Muscle of leg (tissue), 11 donors: ENCODE data around the gene NLRP1. TPM values are rescaled to one million over a fixed set of nuclear protein-coding genes. Genes with fewer than 3 reads are reported as not detected.

Experiments
- DNase-seq: peaks from one replicate; pipeline ENCODE4 v3.0.0; 2013
- H3K27ac ChIP-seq: one replicate; pipeline ENCODE4 v1.5.1; 2013; ENCODE audit warnings: mild to moderate bottlenecking, low read length, control low read depth
- H3K27me3 ChIP-seq: one replicate; pipeline ENCODE4 v1.6.1; 2013; ENCODE audit warnings: low read length; ENCODE audit not compliant: control insufficient read depth, insufficient read depth
- H3K36me3 ChIP-seq: one replicate; pipeline ENCODE4 v1.6.1; 2013; ENCODE audit warnings: low read length; ENCODE audit not compliant: control insufficient read depth, insufficient read depth
- H3K4me1 ChIP-seq: one replicate; pipeline ENCODE4 v1.6.1; 2013; ENCODE audit warnings: low read length; ENCODE audit not compliant: control insufficient read depth, insufficient read depth
- H3K4me3 ChIP-seq: one replicate; pipeline ENCODE4 v1.5.1; 2013; ENCODE audit warnings: low read length, control low read depth
- H3K9me3 ChIP-seq: replicated peaks from 2 replicates; pipeline ENCODE4 v1.6.1; 2013; ENCODE audit warnings: low read depth, low read length; ENCODE audit not compliant: control insufficient read depth
- WGBS: methylation state at CpG from one replicate; pipeline ENCODE4 v1.1.5; 2013; ENCODE audit warnings: missing lambda C conversion rate; ENCODE audit not compliant: insufficient coverage; 5-methylcytosine and 5-hydroxymethylcytosine counted together
- polyA plus RNA-seq, 8 donors: library from polyadenylated mRNA; unstranded; fragments of 120-200 nt; gene quantifications; one replicate each; pipeline versions ENCODE4 v1.2.1 to v1.2.3, GENCODE V29; 2013; ENCODE audit warnings: inconsistent platforms in 1 of 8, low replicate concordance in 1 of 8; ENCODE audit not compliant: insufficient read length in 8 of 8, insufficient read depth in 1 of 8
- total RNA-seq: library from RNA; stranded (reverse); fragments of 120-200 nt; gene quantifications from one replicate; pipeline ENCODE4 v1.2.4, GENCODE V29; 2013

NLRP1 gene
- total and polyA plus RNA-seq, 9 donors, result 53.6 to 77.2 (median 66.4) TPM

- no peaks in the 10 kb centered on the region for H3K9me3 ChIP-seq
- no peaks in the 10 kb centered on the region for H3K36me3 ChIP-seq
- peak overlapping the region; percentile 81 for H3K27ac ChIP-seq
- H3K27me3 ChIP-seq, result no peaks in the 10 kb centered on the region
- 82% methylated on average over 7 of the region's 9 CpGs for WGBS
- H3K4me3 ChIP-seq, result no peak overlapping the region
- peaks cover 27% of the 10 kb centered on the region for H3K4me1 ChIP-seq
- peak; percentile 40 for DNase-seq
These were observed 56.6 kb downstream of the NLRP1 start for GRCh38 chr17:5527601-5528250.

- peak; percentile 94 for DNase-seq
- 41% methylated on average over 12 of the region's 14 CpGs for WGBS
- Histone ChIP-seq H3K4me3 (no peak overlapping the region), H3K9me3 (no peaks in the 10 kb centered on the region), H3K27me3 (no peaks in the 10 kb centered on the region), H3K36me3 (no peaks in the 10 kb centered on the region), H3K4me1 (peaks cover 27% of the 10 kb centered on the region), H3K27ac (peak overlapping the region; percentile 81)
These were observed 57.3 kb downstream of the NLRP1 start for GRCh38 chr17:5526821-5527598.

GRCh38 chr17:5523249-5523648 lies 61.1 kb downstream of the NLRP1 start:
- Histone ChIP-seq H3K4me1 (peaks cover 26% of the 10 kb centered on the region), H3K27ac (no peak overlapping the region), H3K4me3 (no peak overlapping the region), H3K27me3 (no peaks in the 10 kb centered on the region), H3K9me3 (no peaks in the 10 kb centered on the region), H3K36me3 (no peaks in the 10 kb centered on the region)
- DNase-seq, result no peak
- WGBS, result 88% methylated on average over 4 of the region's 5 CpGs

GRCh38 chr17:5522476-5522875 lies 61.8 kb downstream of the NLRP1 start:
- H3K36me3 ChIP-seq, result no peaks in the 10 kb centered on the region
- no peak for DNase-seq
- no peaks in the 10 kb centered on the region for H3K27me3 ChIP-seq
- H3K27ac ChIP-seq, result no peak overlapping the region
- peaks cover 21% of the 10 kb centered on the region for H3K4me1 ChIP-seq
- H3K4me3 ChIP-seq, result no peak overlapping the region
- H3K9me3 ChIP-seq, result no peaks in the 10 kb centered on the region
- 100% methylated on average over 1 of the region's 1 CpG for WGBS

GRCh38 chr17:5516060-5516792 lies 68.1 kb downstream of the NLRP1 start:
- no peak overlapping the region for H3K4me3 ChIP-seq
- no peaks in the 10 kb centered on the region for H3K36me3 ChIP-seq
- H3K4me1 ChIP-seq, result peaks cover 8% of the 10 kb centered on the region
- no peaks in the 10 kb centered on the region for H3K27me3 ChIP-seq
- H3K27ac ChIP-seq, result no peak overlapping the region
- no peaks in the 10 kb centered on the region for H3K9me3 ChIP-seq
- no peak for DNase-seq
- WGBS, result 70% methylated on average over 1 of the region's 5 CpGs

- Histone ChIP-seq H3K4me3 (no peak overlapping the region), H3K27ac (no peak overlapping the region), H3K27me3 (no peaks in the 10 kb centered on the region), H3K9me3 (no peaks in the 10 kb centered on the region), H3K36me3 (no peaks in the 10 kb centered on the region), H3K4me1 (peaks cover 8% of the 10 kb centered on the region)
- DNase-seq, result no peak
- 90% methylated on average over 6 of the region's 10 CpGs for WGBS
These were observed 69.3 kb downstream of the NLRP1 start for GRCh38 chr17:5514976-5515375.

- Histone ChIP-seq H3K27me3 (no peaks in the 10 kb centered on the region), H3K4me3 (no peak overlapping the region), H3K9me3 (no peaks in the 10 kb centered on the region), H3K4me1 (peaks cover 8% of the 10 kb centered on the region), H3K36me3 (no peaks in the 10 kb centered on the region), H3K27ac (no peak overlapping the region)
- no peak for DNase-seq
- WGBS, result no CpG with 5 or more reads among the region's 7 CpGs
These were observed 70.7 kb downstream of the NLRP1 start for GRCh38 chr17:5513628-5514027.

GRCh38 chr17:5511401-5512225 lies 72.7 kb downstream of the NLRP1 start:
- WGBS, result 39% methylated on average over 4 of the region's 17 CpGs
- H3K27me3 ChIP-seq, result no peaks in the 10 kb centered on the region
- no peaks in the 10 kb centered on the region for H3K9me3 ChIP-seq
- no peaks in the 10 kb centered on the region for H3K36me3 ChIP-seq
- peak; percentile 37 for DNase-seq
- H3K4me3 ChIP-seq, result no peak overlapping the region
- peaks cover 4% of the 10 kb centered on the region for H3K4me1 ChIP-seq
- H3K27ac ChIP-seq, result no peak overlapping the region

GRCh38 chr17:5510771-5511170 lies 73.5 kb downstream of the NLRP1 start:
- 87% methylated on average over 5 of the region's 8 CpGs for WGBS
- H3K36me3 ChIP-seq, result no peaks in the 10 kb centered on the region

More at GRCh38 chr17:5510771-5511170, 73.5 kb downstream of the NLRP1 start:
- no peaks in the 10 kb centered on the region for H3K9me3 ChIP-seq
- no peak for DNase-seq
- no peaks in the 10 kb centered on the region for H3K27me3 ChIP-seq
- H3K4me3 ChIP-seq, result no peak overlapping the region
- H3K4me1 ChIP-seq, result peaks cover 4% of the 10 kb centered on the region
- no peak overlapping the region for H3K27ac ChIP-seq
